Keratinocyte (primary cell): ENCODE data around the gene SYT1. TPM values are rescaled to one million over a fixed set of nuclear protein-coding genes. Genes with fewer than 3 reads are reported as not detected.

Source experiments
- DNase-seq: peaks from one replicate; pipeline ENCODE4 v3.0.0-alpha.2; 2011; ENCODE audit warnings: low read depth, missing footprints, low spot score
- FAIRE-seq: peaks from 2 replicates; lab custom pipeline; 2011; peaks lifted over from hg19 to GRCh38; lab: Jason Lieb, UNC
- H2AFZ ChIP-seq: 2 replicates; pipeline ENCODE4 v1.6.0; 2012; ENCODE audit warnings: low read length, control low read depth, inconsistent platforms; ENCODE audit not compliant: control insufficient read depth
- H3K27ac ChIP-seq: 2 replicates; pipeline ENCODE4 v1.5.1; 2011; ENCODE audit warnings: low read length; ENCODE audit not compliant: control insufficient read depth, insufficient read depth
- H3K27me3 ChIP-seq: 3 replicates; pipeline ENCODE4 v1.6.0; 2011; ENCODE audit warnings: low read length; ENCODE audit not compliant: control insufficient read depth, insufficient read depth; ENCODE audit errors: extremely low read depth
- H3K36me3 ChIP-seq, 2 experiments: 2 replicates in 1 of 2; 3 replicates in 1 of 2; pipeline ENCODE4 v1.5.1; 2011; ENCODE audit warnings: low read length in 2 of 2, mild to moderate bottlenecking in 1 of 2; ENCODE audit not compliant: control insufficient read depth in 2 of 2, insufficient read depth in 2 of 2; ENCODE audit errors: extremely low read depth in 1 of 2
- H3K4me1 ChIP-seq: 3 replicates; pipeline ENCODE4 v1.5.1; 2011; ENCODE audit warnings: low read length; ENCODE audit not compliant: control insufficient read depth, insufficient read depth; ENCODE audit errors: extremely low read depth
- H3K4me2 ChIP-seq: 3 replicates; pipeline ENCODE4 v1.6.0; 2011; ENCODE audit warnings: low read depth, low read length; ENCODE audit not compliant: control insufficient read depth, insufficient read depth; ENCODE audit errors: extremely low read depth
- H3K4me3 ChIP-seq, 3 experiments: fragments of 200-600 bp in 1 of 3; sonication (generic) in 1 of 3; 2 replicates in 2 of 3; 3 replicates in 1 of 3; pipeline ENCODE4 v1.5.1; 2011 to 2016; ENCODE audit warnings: low read length in 3 of 3, mild to moderate bottlenecking in 3 of 3, control low read depth in 2 of 3, inconsistent platforms in 1 of 3, low read depth in 1 of 3, mixed read lengths in 1 of 3, mixed run types in 1 of 3, moderate library complexity in 1 of 3; ENCODE audit not compliant: control insufficient read depth in 2 of 3, insufficient read depth in 2 of 3; ENCODE audit errors: extremely low read depth in 1 of 3
- H3K79me2 ChIP-seq: 2 replicates; pipeline ENCODE4 v1.6.0; 2012; ENCODE audit warnings: low read length; ENCODE audit not compliant: control insufficient read depth, insufficient read depth
- H3K9ac ChIP-seq: 3 replicates; pipeline ENCODE4 v1.6.0; 2011; ENCODE audit warnings: low read length; ENCODE audit not compliant: control insufficient read depth, insufficient read depth; ENCODE audit errors: extremely low read depth
- H3K9me1 ChIP-seq: 3 replicates; pipeline ENCODE4 v1.6.0; 2011; ENCODE audit warnings: low read length; ENCODE audit not compliant: control insufficient read depth, insufficient read depth; ENCODE audit errors: extremely low read depth
- H3K9me3 ChIP-seq: 2 replicates; pipeline ENCODE4 v1.5.1; 2012; ENCODE audit warnings: low read depth, low read length; ENCODE audit not compliant: control insufficient read depth
- H4K20me1 ChIP-seq: 3 replicates; pipeline ENCODE4 v1.6.0; 2011; ENCODE audit warnings: low read length; ENCODE audit not compliant: control insufficient read depth, insufficient read depth; ENCODE audit errors: extremely low read depth
- CTCF ChIP-seq, 3 experiments: IDR thresholded peaks in 1 of 3; conservative IDR thresholded peaks in 1 of 3; optimal IDR thresholded peaks in 1 of 3; 2 replicates in 2 of 3; 3 replicates in 1 of 3; pipeline versions ENCODE3 to v1.5.1; 2011; ENCODE audit warnings: low read length in 3 of 3, mild to moderate bottlenecking in 3 of 3, moderate library complexity in 2 of 3, control low read depth in 1 of 3, inconsistent platforms in 1 of 3; ENCODE audit not compliant: insufficient read depth in 2 of 3; ENCODE audit errors: extremely low read depth in 1 of 3
- EZH2 ChIP-seq: IDR thresholded peaks from one replicate; pipeline ENCODE4 v1.6.1; 2012; ENCODE audit warnings: inconsistent platforms, mild to moderate bottlenecking, low read length, moderate library complexity
- dilution Hi-C: fragments of 300-500 bp; cut with MboI; formaldehyde crosslinking; loops from one replicate; pipeline ENCODE4 v1.7.0; 2020; ENCODE audit warnings: low sequenced_read_pairs; ENCODE audit not compliant: extremely low pct_ligation_motif_present
- polyA plus RNA-seq, 5 experiments: library from polyadenylated mRNA; depleted of rRNA in 3 of 5; stranded (reverse) in 3 of 5; stranded (forward) in 1 of 5; unstranded in 1 of 5; fragments of >200 nt; gene quantifications; 1 replicate in 1 of 5; 2 replicates in 3 of 5; 3 replicates in 1 of 5; pipeline versions ENCODE4 v1.2.1 to v1.2.3, GENCODE V29; 2011 to 2012; ENCODE audit warnings: missing spikeins in 2 of 5, low read depth in 1 of 5, low replicate concordance in 1 of 5

Gene SYT1
- polyA plus RNA-seq, 1 donor (not counting 4 experiments of a cell fraction or from before 2014, with no cell fraction given): 6.1 TPM

- Histone ChIP-seq H3K4me3 (no peak overlapping the region), H3K27me3 (no peaks in the 10 kb centered on the region), H4K20me1 (no peaks in the 10 kb centered on the region), H3K79me2 (no peaks in the 10 kb centered on the region), H2AFZ (no peak overlapping the region), H3K9ac (no peak overlapping the region), H3K27ac (no peak overlapping the region), H3K9me3 (no peaks in the 10 kb centered on the region), H3K4me1 (peaks cover 13% of the 10 kb centered on the region), H3K9me1 (no peaks in the 10 kb centered on the region), H3K4me2 (no peak overlapping the region), H3K36me3 (no peaks in the 10 kb centered on the region)
- TF ChIP-seq EZH2 (no peak), CTCF (optimal IDR thresholded peaks at IDR 0.05 in 1 of 3, IDR thresholded peaks at IDR 0.05 in 1 of 3, conservative IDR thresholded peaks at IDR 0.05 in 1 of 3; ENCODE audit: extremely low read depth in 1 of 3, insufficient read depth in 2 of 3, low read length in 3 of 3) (no peak)
- dilution Hi-C loops: no loop called here
- FAIRE-seq (no peak), DNase-seq (no peak)
Measured at GRCh38 chr12:78968226-78968625, 103.7 kb downstream of the SYT1 start.

- H3K9ac ChIP-seq: no peak overlapping the region
- TF ChIP-seq EZH2 (no peak), CTCF (optimal IDR thresholded peaks at IDR 0.05 in 1 of 3, IDR thresholded peaks at IDR 0.05 in 1 of 3, conservative IDR thresholded peaks at IDR 0.05 in 1 of 3; ENCODE audit: extremely low read depth in 1 of 3, insufficient read depth in 2 of 3, low read length in 3 of 3) (no peak)
- FAIRE-seq: peak; percentile 64
- H3K9me1 ChIP-seq: no peaks in the 10 kb centered on the region
- no peaks in the 10 kb centered on the region for H3K9me3 ChIP-seq
- no peak overlapping the region for H3K27ac ChIP-seq
- no peak overlapping the region for H3K4me3 ChIP-seq
- H2AFZ ChIP-seq: no peak overlapping the region
- dilution Hi-C loops: no loop called here
- DNase-seq: no peak
- H3K36me3 ChIP-seq: no peaks in the 10 kb centered on the region
- H4K20me1 ChIP-seq: no peaks in the 10 kb centered on the region
- no peaks in the 10 kb centered on the region for H3K27me3 ChIP-seq
- peaks cover 4% of the 10 kb centered on the region for H3K4me1 ChIP-seq
- no peaks in the 10 kb centered on the region for H3K79me2 ChIP-seq
- H3K4me2 ChIP-seq: no peak overlapping the region
Measured at GRCh38 chr12:78970041-78970440, 105.5 kb downstream of the SYT1 start.
